ENCODE measurements around the gene TMEM150A. TPM values are rescaled to one million over a fixed set of nuclear protein-coding genes. Genes with fewer than 3 reads are reported as not detected.
"Not testable (repeated sequence)": the region's sequence is repeated elsewhere in the genome, so short reads cannot be mapped to it uniquely, and the experiment has no call there.

TMEM150A gene
- 11.9 TPM for polyA plus RNA-seq (2013, experiment 1 of 2; ENCODE audit: insufficient read length)
- 12.5 TPM for polyA plus RNA-seq (2013, experiment 2 of 2; ENCODE audit: insufficient read length)

- peak; percentile 91 for DNase-seq
Observed at GRCh38 chr2:85602476-85603234, at the start of gene TMEM150A. TMEM150A (minus strand) TSS chr2:85602698; CDS start chr2:85601948, 750 bp downstream.

DNA sequence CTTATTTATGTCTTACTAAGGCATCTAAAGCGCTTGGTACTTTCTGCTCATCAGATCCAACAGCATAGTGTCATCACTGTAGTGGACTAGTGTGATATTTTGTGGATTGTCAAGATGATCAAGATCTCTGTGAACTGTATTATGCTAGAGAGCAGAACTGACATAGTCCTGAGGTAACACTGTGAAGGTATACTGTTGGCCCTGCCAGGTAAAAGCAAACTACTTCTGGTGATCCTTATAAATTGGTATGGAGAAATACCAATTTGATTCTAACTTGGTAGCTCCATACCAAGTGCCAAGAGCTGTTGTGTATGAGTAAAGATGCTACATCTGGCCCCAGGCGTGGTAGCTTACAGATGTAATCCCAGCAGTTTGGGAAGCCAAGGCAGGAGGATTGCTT lies 49.6 kb upstream of the TMEM150A start:
- no peak for DNase-seq

DNA sequence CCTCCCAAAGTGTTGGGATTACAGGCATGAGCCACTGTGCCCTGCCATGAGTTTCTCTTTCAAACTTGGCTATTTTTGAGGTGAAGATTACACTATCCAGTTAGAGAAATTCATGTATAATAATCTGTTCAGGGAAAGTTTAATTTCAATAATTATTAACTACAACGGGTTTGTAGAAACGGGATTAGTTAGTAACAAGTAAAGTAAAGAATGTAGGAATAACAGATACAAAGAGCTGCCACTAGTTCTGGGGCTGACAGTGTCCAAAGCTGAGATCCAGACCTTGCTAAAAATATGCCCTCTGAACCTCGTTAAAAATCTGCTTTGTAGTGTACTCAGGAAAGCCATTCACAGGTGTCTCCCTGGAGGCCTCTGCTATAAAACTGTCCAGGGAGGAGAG lies 48.6 kb upstream of the TMEM150A start:
- no peak for DNase-seq

DNA sequence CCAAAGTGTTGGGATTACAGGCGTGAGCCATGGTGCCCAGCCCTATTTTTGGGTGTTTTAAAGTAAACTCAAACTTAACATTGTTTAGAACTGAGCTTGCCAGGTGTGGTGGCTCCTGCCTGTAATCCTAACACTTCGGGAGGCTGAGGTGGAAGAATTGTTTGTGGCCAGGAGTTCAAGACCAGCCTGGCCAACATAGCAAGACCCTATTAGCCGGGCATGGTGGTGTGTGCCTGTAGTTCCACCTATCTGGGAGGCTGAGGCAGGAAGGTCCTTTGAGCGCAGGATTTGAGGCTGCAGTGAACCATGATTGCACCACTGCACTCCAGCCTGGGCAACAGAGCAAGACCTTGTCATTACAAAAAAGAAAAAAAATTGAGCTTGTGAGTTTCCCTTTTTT lies 48.0 kb upstream of the TMEM150A start:
- no peak for DNase-seq

- peak; percentile 75 for DNase-seq
Observed at GRCh38 chr2:85649201-85650190, 47.0 kb upstream of the TMEM150A start.

DNA sequence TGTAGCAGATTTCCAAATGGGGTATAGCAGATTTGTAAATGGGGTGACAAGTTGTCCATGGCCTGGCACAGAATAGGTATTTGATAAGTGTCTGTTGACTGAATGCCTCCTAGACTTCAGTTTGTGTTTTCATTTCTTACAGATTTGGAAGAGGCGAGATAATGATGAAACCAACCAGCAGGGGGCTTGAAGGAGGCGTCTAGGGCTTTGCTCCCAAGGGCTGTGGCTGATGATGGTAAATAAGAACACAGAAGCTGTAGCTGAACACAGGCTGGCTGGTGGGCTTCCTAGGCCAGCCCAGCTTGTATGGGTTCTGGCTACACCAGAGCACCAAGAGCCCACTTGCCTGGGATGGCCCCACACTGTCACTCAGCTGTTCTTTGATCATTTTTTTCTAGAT lies 46.1 kb upstream of the TMEM150A start:
- peak; percentile 69 for DNase-seq

DNA sequence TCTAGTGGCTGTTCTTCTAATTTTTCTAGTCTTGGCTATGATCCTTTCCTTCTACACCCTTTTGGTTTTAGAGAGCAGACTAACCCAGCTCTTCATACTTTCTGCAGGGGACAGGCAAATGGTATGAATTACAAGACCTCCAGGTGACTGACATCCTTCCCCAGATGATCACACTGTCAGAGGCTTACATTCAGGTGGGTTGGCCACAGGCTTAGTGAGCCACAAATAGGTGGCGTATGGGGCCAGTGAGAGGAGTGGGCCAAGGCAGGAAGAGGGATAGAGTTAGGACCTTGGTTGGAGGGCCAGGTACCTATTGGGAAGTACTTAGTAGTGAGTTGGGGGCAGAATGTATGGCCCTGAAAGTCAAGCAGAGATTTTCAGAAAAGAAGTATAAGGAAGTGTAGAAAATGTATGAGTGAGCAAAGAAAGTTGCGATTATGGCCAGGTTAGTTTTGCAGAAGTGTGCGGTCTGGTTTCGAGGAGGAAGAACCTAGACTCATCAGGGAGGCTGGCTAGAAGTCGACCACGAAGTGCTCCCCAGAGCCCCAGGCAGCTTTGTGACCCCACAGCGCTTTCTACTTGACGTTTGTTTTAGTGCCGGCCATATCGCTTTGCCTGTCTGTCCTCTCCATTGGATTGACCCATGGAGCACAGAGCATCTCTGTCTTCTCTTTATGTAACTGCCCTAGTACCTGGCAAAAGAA lies 45.5 kb upstream of the TMEM150A start:
- DNase-seq = no peak

DNA sequence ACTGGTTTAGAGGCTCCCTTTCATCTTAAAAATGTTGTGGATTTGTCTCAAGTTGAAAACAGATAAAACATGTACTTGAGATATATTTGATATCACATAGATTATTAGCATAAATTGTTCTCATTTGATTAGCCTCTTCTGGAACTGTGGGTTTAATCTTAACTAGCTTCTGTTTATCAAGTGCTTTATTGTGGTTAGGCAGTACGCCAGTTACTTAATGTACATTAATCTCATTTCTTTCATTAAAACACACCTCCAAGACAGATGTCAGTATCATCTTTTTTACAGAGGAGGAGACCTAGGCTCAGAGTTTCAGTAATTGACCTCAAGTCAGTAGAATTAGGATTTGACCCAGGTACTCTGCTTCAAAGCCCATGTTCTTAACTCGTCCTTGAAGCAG lies 43.7 kb upstream of the TMEM150A start:
- DNase-seq = no peak

DNA sequence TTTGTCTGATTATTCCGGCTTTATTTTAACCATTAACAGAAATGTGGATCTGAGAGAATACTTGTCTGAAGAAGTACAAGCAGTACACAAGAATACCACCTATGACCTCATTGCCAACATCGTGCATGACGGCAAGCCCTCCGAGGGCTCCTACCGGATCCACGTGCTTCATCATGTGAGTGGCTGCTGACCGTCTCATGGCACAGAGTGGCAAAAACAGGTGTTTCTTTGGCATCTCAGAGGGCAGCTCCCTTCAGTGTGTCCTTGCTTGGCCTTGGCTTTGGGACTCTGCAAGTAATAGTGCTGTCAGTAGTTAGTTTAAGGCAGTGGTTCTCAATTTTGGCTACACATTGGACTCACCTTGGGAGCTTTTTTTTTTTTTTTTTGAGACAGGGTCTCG lies 42.4 kb upstream of the TMEM150A start:
- no peak for DNase-seq

GRCh38 chr2:85642725-85643124 lies 40.2 kb upstream of the TMEM150A start:
- no peak for DNase-seq

GRCh38 chr2:85635636-85636035 lies 33.1 kb upstream of the TMEM150A start:
- DNase-seq = no peak

DNA sequence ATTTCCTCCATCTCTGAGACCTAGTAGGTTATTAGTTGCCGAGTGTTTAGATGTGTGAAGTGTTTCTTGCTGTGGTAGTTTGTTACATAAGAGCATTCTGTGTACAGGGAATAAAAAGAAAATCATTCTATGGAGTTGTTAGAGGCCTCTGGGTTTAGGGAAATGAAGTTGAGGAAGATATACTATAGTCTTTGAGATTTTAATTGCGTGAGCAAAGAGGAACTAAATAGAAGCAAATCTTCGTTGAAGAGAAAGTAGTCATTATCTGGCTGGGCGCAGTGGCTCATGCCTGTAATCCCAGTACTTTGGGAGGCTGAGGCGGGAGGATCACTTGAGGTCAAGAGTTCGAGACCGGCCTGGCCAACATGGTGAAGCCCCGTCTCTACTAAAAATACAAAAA lies 32.5 kb upstream of the TMEM150A start:
- DNase-seq = no peak

DNA sequence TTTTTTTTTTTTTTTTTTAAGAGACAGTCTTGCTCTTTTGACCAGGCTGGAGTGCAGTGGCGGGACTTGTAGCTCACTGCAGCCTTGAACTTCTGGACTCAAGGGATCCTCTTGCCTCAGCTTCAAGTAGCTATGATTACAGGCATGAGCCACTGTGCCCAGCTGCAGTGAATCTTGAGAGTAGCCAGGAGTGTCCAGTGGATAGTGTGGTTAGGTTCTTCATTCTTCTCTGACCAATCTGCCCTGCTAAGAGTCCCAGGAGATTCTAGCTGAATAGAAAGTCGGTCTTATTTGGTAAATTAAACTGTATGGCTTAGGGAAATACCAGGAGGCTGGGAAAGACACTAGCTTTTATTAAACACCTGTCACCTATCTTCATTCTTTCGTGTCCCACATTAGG lies 28.8 kb upstream of the TMEM150A start:
- no peak for DNase-seq

GRCh38 chr2:85628658-85629057 lies 26.2 kb upstream of the TMEM150A start:
- no peak for DNase-seq

DNA sequence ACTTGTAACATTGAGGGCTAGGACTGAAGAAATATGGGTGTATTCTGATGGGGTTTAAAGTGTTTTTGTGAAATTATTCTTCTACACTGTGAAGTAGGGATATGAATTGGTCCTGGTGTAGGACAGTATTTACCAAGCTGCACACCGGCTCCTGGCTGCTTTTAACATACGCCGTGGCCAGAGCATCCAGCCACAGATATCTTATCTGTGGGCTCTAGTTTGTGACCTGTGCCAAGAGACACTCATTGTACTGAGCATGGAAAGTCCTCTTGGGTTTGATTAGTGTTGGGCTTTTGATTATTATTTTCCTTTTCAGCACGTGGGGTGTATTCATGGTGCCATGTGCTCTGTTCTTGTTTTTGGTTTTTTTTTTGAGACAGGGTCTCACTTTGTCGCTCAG lies 21.5 kb upstream of the TMEM150A start:
- no peak for DNase-seq

DNA sequence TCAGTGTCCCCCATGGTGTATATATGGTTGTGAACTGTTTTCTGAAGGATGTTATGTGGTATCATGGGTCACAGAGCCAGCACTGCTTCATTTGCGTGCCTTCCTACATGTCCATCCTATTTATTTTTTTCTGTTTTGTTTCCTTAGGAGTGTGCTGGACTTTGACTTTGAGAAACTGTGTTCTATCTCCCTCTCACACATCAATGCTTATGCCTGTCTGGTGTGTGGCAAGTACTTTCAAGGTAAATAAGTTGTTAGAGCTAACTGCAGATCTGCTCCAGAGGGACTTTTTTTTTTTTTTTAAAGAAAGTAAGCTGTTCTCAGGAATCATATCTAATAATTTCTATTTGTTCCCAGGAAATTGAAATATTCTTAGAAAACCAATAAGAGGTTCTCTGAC lies 18.8 kb upstream of the TMEM150A start:
- no peak for DNase-seq

DNA sequence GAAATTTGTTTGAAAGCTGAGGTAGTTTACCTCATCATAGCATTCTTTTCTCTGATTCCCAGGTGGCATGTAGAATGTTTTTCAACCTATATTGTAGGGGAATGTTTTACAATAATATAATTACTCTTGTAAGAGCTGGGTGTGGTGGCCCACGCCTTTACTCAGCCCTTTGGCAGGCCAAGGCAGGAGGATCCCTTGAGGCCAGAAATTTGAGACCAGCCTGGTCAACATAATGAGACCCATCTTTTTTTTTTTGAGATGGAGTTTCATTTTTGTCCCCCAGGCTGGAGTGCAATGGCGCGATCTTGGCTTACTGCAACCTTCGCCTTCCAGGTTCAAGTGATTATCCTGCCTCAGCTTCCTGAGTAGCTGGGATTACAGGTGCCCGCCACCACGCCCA lies 17.1 kb upstream of the TMEM150A start:
- DNase-seq = no peak

DNA sequence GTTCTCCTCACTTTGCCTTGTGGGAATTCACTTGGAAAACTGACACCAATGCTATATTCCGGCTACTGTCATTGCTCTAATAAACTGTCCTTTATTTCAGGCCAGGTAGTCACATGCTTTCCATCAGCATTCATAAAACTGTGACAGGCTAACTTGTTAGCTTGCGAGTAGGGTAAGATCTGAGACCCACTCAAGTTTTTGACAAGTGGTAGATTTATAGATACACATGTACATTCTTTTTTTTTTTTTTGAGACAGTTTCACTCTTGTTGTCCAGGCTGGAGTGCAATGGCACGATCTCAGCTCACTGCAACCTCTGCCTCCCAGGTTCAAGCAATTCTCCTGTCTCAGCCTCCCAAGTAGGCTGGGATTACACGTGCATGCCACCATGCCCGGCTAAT lies 15.2 kb upstream of the TMEM150A start:
- DNase-seq = not testable (repeated sequence)

DNA sequence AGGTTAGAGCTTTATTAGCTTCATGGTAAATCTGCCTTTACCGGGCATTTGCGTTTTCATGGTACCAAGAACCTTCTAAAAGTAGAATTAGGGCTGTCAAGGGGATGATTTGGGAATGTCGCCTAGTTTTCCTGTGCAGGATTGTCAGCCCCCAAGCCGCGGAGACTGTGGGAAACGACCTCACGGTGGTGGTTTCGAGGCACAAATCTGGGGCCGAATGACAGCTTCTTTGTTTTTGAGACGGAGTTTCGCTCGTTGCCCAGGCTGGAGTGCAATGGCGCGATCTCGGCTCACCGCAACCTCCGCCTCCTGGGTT lies 12.9 kb upstream of the TMEM150A start:
- no peak for DNase-seq

GRCh38 chr2:85614757-85615156 lies 12.3 kb upstream of the TMEM150A start:
- DNase-seq = not testable (repeated sequence)

DNA sequence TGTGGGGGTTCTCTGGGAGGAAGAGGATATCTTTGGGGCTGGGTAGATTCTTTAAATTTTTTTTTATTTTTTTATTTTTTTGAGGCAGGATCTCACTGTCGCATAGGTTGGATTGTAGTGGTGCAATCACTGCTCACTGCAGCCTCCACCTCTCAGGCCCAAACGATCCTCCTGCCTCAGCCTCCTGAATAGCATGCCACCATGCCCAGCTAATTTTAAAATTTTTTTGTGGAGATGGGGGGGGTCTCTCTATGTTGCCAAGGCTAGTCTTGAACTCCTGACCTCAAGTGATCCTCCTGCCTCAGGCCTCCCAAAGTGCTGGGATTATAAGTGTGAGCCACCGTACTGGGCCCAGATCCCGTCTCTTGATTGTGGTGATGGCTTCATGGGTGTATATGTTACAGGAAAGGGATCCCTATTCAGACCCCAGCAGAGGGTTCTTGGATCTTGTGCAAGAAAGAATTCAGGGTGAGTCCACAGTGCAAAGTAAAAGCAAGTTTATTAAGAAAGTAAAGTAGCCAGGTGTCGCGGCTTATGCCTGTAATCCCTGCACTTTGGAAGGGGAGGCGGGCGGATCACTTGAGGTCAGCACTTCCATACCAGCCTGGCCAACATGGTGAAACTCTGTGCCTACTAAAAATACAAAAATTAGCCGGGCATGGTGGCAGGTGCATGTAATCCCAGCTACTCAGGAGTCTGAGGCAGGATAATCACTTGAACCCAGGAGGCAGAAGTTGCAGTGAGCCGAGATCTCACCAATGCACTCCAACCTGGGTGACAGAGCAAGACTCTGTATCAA lies 11.4 kb upstream of the TMEM150A start:
- DNase-seq = no peak
